Activated CD8-positive, alpha-beta memory T cell treated with anti-CD3 and anti-CD28 coated beads for 48 hours (primary cell): ENCODE measurements around the gene CDC42BPB.
"Not testable (repeated sequence)": the region's sequence is repeated elsewhere in the genome, so short reads cannot be mapped to it uniquely, and the experiment has no call there.

Experiments used
- DNase-seq, 3 experiments: peaks; one replicate each; pipeline ENCODE4 v3.0.0-alpha.2; 2020; ENCODE audit warnings: low read depth in 2 of 3, low spot score in 2 of 3

Gene CDC42BPB

GRCh38 chr14:102930138-102930752 is 127.1 kb downstream of the CDC42BPB start:
- DNase-seq: no peak

GRCh38 chr14:102929241-102930137 is 127.9 kb downstream of the CDC42BPB start:
- no peak for DNase-seq

- peak; percentile 24 to 47 (median 44) for DNase-seq
These were observed 128.7 kb downstream of the CDC42BPB start for GRCh38 chr14:102928412-102929240.

DNA sequence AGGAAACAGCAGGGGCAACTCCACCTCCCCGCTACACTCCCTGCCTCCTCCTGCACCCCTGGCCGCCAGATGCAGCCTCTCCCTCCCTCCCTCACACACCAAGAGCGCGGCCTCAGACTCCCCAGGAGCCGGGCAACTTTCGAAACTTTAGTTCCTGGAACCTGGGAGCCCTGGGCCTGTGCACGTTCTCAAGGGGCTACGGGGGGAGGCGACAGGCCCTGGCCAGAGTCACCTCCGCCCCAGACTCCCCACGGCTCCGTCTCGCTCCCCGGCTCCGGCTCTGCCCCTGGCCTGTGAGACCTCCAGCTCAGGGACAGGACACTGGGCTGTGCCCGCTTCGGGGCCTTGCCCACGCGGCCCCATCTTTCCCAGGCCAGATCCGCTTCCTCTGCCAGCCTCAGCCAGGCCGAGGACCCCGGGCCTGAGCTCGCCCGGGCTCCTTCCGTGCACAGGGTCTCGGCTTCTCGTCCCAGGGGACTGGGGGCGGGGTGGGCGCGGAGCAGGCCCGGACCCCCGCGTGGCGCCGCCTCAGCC is 129.4 kb downstream of the CDC42BPB start:
- no peak for DNase-seq

DNA sequence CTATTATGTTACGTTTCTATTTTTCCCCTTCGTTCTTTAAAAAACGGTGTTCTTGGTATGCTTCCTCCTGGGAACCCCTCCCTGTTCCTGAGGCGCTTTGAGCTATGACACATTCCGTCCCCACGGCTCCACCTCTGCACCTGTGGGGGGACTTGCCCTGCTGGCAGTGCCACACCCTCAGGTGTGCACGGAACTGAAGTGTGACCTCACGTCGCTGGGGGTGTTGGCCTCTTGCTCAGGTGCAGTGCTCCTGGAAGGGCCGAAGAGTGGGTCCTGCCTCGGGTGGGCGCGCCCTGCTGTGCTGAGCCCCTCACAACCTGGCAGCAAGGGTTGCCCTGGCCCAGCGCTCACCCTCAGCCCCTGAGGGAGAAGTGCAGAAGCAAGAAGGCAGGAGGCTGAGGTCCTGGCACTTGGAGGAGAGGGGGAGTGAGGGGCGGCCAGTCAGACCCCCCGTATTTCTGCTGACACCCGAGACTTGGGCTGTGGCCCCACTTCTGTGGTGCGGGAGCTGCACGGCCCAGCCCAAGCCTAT is 129.9 kb downstream of the CDC42BPB start:
- no peak for DNase-seq

DNA sequence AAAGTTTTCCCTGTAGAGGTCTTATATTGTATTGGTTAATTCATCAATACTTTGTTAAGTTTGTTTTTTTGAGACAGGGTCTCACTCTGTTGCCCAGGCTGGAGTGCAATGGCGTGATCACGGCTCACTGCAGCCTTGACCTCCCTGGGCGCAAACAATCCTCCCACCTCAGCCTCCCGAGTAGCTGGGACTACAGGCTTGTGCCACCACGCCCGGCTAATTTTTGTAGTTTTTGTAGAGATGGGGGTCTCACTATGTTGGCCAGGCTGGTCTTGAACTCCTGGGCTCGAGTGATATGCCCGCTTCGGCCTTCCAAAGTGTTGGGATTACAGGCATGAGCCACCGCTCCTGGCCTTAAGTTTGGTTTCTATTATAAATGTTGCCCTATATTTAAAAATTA is 130.5 kb downstream of the CDC42BPB start:
- DNase-seq: not testable (repeated sequence)

GRCh38 chr14:102926104-102926503 is 131.2 kb downstream of the CDC42BPB start:
- no peak for DNase-seq

- no peak for DNase-seq
These were observed 131.7 kb downstream of the CDC42BPB start for GRCh38 chr14:102925646-102926045.

DNA sequence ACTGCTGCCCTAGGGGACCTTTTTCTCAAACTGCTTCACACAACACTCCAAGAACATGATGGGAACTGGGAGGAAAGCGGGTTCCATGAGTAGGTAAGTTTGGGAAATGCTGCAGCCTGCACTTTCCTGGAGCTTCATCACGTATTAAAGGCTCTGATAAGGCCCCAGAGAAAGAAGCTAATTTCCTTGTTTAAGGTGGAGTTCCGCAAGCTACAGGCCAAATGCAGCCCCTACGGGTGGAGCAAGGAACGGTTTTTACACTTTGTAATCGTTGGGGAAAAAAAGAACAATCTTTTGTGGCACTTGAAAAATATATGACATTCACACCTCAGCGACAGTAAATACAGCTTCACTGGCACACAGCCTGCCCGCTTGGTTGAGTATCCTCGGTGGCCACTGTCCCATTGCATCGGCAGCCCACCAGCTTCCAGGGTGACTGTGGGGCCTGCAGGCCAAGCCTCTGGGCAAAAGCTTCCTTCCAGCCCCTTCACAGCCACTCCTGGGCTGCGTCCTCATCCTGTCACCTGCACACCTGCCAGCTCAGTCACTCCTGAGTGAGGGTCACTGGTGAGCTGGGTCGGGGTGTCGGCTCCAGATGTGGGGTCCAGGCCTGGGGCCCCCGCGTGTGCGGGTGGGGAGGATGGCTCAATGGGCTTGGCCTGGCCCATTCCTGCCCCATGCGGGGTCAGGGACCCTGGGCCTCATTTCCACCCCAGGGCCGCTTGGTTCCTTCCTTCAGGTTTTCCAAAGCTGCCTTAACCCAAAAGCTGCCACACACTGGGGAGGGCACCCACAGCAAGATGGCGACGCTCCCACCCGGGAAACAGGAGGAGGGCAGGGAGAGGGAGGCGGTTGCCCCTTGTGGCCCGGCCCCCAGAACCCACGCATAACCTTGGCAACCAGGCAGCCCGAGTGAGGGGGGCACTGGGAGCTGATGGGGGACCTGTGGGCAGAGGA is 132.4 kb downstream of the CDC42BPB start:
- DNase-seq: no peak

DNA sequence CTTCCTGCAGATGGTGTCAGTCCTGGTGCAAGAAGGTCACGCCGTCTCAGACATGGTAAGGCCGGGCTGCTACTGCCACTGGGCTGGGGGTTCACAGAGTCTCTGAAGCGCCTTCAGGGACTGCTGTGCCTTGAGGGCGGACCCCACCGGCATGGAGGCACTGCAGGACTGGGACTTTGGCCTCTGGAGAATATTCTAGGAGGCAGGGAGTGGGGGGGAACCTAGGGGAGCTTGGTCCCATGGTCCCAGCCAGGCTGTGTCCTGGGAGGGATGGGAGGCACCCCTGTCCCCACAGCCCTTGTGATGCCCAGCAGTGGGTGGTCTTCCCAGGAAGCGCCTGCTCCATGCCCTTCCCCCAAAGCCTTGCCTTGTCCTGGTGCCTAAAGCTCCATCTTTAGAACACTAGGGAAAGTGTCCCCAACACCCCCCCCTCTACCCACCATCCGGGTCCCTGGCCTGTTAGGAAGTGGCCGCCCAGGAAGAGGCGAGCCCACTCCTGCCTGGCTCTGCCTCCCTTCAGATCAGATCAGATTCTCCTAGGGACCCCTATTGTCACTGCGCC is 133.3 kb downstream of the CDC42BPB start:
- no peak for DNase-seq

DNA sequence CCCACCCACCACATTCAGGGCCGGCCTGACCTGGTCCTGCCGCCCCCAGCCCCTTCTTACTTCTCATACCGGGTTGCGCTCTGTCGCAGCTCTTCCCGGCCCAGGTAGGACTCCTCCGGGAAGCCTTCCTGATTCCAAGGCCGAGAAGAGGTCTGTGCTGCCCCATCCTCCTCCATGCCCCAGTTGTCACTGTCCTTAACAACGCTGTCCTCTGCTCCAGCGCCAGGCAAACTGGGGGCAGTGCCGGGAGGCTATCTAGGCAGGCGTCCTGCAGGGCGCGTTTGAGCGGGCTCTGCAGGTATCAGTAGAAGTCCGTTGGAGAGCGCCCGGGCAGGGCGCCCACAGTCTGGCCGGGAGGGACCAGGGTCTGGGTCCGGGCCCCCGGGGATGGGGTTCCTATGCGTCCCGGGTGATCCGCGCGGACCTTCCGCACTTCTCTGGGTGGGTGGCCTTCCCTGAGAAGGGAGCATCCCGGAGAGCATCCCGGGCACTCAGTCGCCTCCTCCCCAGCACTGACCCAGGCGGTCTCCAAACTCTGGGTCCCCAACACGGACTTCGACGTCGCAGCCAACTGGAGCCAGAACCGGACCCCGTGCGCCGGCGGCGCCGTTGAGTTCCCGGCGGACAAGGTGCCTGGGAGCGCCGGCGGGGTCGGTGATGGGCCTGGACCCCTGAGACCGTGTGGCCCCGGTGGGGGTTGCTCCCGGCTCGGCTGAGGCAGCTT is 134.0 kb downstream of the CDC42BPB start:
- no peak for DNase-seq

DNA sequence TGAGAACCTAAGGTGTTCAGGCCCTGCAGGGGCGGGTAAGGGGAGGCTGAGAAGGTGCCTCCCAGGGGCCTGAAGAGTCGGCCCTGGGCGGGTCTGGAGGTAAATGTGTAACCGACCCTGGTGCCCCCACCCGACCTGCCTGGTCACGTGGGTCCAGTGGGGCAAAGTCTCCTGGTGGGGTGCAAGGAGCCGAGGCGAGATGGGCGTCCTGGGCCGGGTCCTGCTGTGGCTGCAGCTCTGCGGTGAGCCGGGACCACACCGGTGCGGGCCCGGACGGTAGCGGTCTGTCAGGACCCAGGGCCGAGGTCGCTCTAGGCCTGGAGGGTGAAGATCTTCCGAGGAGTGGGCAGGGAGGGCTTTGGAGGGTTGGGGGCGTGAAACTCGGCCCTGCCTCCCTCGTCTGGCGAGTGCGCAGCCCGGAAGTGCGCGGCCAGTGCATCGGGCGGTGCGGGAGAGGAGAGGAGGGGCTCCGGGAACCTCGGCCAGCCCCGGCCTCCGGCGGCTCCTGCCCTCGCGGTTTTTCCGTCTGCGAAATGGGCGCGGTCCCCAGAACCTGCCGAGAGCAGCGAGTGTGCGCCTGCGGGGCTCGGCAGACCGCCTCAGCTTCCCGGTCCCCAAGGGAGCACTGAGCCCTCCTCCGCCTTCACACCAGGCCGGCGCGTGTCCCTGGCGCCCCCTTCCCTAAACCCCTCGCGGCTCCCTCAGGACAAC is 134.7 kb downstream of the CDC42BPB start, which contains the start of gene AMN:
Gene AMN, plus strand, starts transcription at position 174 of the 711 bp plus-strand sequence. Its CDS starts 26 bp downstream, at position 200.
- DNase-seq: no peak

GRCh38 chr14:102920998-102921304 is 136.4 kb downstream of the CDC42BPB start:
- DNase-seq: no peak

- no peak for DNase-seq
These were observed 136.9 kb downstream of the CDC42BPB start for GRCh38 chr14:102920273-102920997.

DNA sequence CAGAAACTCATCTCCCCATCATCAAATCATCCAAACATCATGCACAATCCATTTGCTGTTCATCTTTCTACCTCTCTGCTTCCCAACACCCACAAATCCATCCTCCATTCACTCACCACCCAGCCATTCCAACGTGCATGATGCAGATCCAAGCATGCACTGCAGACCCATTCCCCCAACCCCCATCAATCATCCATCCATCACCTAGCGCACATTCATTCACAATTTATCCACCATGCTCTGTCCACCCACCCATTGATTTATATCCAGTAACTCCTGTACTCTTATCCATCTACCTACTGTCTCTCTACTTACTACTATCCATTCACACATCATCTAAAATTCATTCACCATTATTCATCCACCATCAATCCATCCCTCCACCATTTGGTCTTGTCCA is 138.9 kb downstream of the CDC42BPB start:
- DNase-seq: no peak

DNA sequence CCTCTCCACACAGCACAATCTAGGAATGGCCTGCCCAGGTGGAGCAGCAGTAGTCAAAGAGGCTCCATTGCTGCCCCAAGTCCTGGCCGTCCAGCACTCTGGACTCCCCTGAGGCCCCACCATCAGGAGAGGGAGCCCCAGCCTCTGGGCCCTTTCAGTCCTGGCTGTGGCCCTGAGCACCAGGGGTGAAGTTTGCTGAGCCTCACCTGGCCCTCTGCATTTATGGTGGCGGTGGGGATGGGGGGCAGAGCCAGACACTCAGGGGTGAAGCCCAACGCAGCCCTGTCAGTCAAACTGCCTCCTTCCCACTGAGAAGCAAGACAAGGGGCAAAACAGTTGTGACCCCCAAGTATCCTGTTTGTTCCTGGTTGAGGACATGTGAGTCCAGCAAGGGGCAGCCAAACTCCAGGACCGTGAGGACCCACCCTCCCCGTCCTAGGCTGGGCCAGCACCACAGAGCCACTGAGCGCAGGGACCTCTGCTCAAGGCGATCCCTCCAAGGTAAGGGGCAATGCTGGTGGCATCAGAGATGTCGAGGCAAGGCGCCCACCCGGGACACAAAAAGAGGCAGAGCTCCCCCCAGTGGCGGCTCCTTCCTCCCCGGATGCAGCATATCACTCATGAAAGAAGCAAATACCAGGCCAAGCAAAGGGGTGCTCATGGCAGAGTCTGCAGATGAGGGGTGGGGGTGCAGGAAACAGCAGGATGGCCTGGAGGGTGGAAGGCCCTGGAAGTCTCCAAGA is 139.7 kb downstream of the CDC42BPB start:
- peak in 2 of 3 experiments; percentile 44 to 52 for DNase-seq

DNA sequence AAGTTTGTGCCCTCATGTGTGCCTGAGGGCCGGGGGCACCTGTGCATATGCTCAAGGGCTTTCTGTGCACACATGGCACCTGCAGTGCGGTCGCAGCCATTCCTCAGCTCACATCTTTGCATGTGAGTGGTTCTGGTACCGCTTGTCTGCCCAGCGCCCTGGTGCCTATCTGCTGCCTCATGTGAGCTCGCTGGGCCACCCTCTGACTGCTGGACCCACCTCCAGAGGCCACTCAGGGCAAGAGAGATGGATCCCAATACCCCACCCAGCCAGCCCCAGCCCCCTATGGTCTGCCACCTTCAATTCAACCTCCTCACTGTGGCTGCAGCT is 140.3 kb downstream of the CDC42BPB start:
- no peak for DNase-seq
